Keratinocyte (primary cell): ENCODE measurements around the gene CHD9.

ENCODE experiments used
- CTCF ChIP-seq, 3 experiments: IDR thresholded peaks in 1 of 3; conservative IDR thresholded peaks in 1 of 3; optimal IDR thresholded peaks in 1 of 3; 2 replicates in 2 of 3; 3 replicates in 1 of 3; pipeline versions ENCODE3 to v1.5.1; 2011; ENCODE audit warnings: low read length in 3 of 3, mild to moderate bottlenecking in 3 of 3, moderate library complexity in 2 of 3, control low read depth in 1 of 3, inconsistent platforms in 1 of 3; ENCODE audit not compliant: insufficient read depth in 2 of 3; ENCODE audit errors: extremely low read depth in 1 of 3
- EZH2 ChIP-seq: IDR thresholded peaks from one replicate; pipeline ENCODE4 v1.6.1; 2012; ENCODE audit warnings: inconsistent platforms, mild to moderate bottlenecking, low read length, moderate library complexity

DNA sequence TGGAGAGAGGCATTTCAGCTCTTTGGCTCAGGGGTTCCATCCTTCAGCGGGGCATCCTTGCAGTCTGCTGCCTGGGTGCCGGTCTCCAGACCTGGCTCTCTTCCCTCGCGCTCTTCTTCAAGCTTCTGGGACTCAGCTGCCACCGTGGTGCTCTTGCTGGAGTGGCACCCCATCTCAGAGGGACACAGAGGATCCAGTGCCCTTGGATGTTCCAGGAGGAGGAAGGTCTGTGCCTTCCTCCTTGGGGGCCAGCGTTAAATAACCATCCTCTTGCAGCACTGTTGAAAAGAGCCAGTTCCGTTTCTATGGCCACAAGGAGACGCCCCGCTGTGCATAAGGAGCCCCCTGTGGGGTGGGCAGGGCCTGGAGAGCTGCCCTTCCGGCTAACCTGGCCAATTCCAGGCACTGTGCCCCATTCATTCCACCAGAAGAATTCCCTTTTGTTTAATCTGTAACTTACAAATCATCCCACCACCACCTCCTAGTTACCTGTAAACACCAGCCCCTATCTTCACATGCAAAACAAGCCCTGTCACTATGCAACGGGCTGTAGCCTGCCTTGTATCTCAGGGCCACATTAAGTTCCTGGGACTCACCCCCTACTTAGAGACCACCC is 10.7 kb upstream of the CHD9 start:
- no peak for TF ChIP-seq CTCF (optimal IDR thresholded peaks at IDR 0.05 in 1 of 3, IDR thresholded peaks at IDR 0.05 in 1 of 3, conservative IDR thresholded peaks at IDR 0.05 in 1 of 3; ENCODE audit: extremely low read depth in 1 of 3, insufficient read depth in 2 of 3, low read length in 3 of 3)
- TF ChIP-seq EZH2 = no peak
